ENCODE results near the gene NAP1L4. TPM values are rescaled to one million over a fixed set of nuclear protein-coding genes. Genes with fewer than 3 reads are reported as not detected.

The NAP1L4 gene
- total RNA-seq, 1 experiment from 2014 or later = 193 TPM

- no peak for DNase-seq (ENCODE audit: low read depth)
- in situ Hi-C loops (cut with HindIII; ENCODE audit: low pct_unique_long_range_greater_than_20kb, low sequenced_read_pairs) = no loop called here
Measured at GRCh38 chr11:2931420-2931746, 60.7 kb downstream of the NAP1L4 start.

GRCh38 chr11:2930704-2931419 lies 61.3 kb downstream of the NAP1L4 start:
- DNase-seq (ENCODE audit: low read depth) = peak; percentile 77
- in situ Hi-C loops (cut with HindIII; ENCODE audit: low pct_unique_long_range_greater_than_20kb, low sequenced_read_pairs) = no loop called here

GRCh38 chr11:2929950-2930703 lies 62.0 kb downstream of the NAP1L4 start:
- DNase-seq (ENCODE audit: low read depth) = peak; percentile 73
- in situ Hi-C loops (cut with HindIII; ENCODE audit: low pct_unique_long_range_greater_than_20kb, low sequenced_read_pairs) = no loop called here

GRCh38 chr11:2929531-2929949 lies 62.6 kb downstream of the NAP1L4 start:
- in situ Hi-C loops (cut with HindIII; ENCODE audit: low pct_unique_long_range_greater_than_20kb, low sequenced_read_pairs) = no loop called here
- peak; percentile 69 for DNase-seq (ENCODE audit: low read depth)

GRCh38 chr11:2928605-2929530 lies 63.3 kb downstream of the NAP1L4 start, which contains the start of gene PHLDA2:
Gene PHLDA2 (minus strand): TSS chr11:2929420. CDS start chr11:2929364, 56 bp downstream.
- DNase-seq (ENCODE audit: low read depth) = peak; percentile 63
- in situ Hi-C loops (cut with HindIII; ENCODE audit: low pct_unique_long_range_greater_than_20kb, low sequenced_read_pairs) = no loop called here

- peak; percentile 50 for DNase-seq (ENCODE audit: low read depth)
- in situ Hi-C loops (cut with HindIII; ENCODE audit: low pct_unique_long_range_greater_than_20kb, low sequenced_read_pairs) = no loop called here
Measured at GRCh38 chr11:2927851-2928604, 64.1 kb downstream of the NAP1L4 start.

- DNase-seq (ENCODE audit: low read depth) = no peak
- in situ Hi-C loops (cut with HindIII; ENCODE audit: low pct_unique_long_range_greater_than_20kb, low sequenced_read_pairs) = no loop called here
Measured at GRCh38 chr11:2927121-2927800, 64.9 kb downstream of the NAP1L4 start.

- in situ Hi-C loops (cut with HindIII; ENCODE audit: low pct_unique_long_range_greater_than_20kb, low sequenced_read_pairs) = no loop called here
- DNase-seq (ENCODE audit: low read depth) = no peak
Measured at GRCh38 chr11:2926611-2927051, 65.5 kb downstream of the NAP1L4 start.

GRCh38 chr11:2924821-2925675 lies 67.1 kb downstream of the NAP1L4 start:
- DNase-seq (ENCODE audit: low read depth) = no peak
- in situ Hi-C loops (cut with HindIII; ENCODE audit: low pct_unique_long_range_greater_than_20kb, low sequenced_read_pairs) = no loop called here

GRCh38 chr11:2924381-2924780 lies 67.7 kb downstream of the NAP1L4 start:
- in situ Hi-C loops (cut with HindIII; ENCODE audit: low pct_unique_long_range_greater_than_20kb, low sequenced_read_pairs) = no loop called here
- peak; percentile 48 for DNase-seq (ENCODE audit: low read depth)

GRCh38 chr11:2923446-2924375 lies 68.4 kb downstream of the NAP1L4 start:
- DNase-seq (ENCODE audit: low read depth) = no peak
- in situ Hi-C loops (cut with HindIII; ENCODE audit: low pct_unique_long_range_greater_than_20kb, low sequenced_read_pairs) = no loop called here

- in situ Hi-C loops (cut with HindIII; ENCODE audit: low pct_unique_long_range_greater_than_20kb, low sequenced_read_pairs) = no loop called here
Measured at GRCh38 chr11:2922655-2923054, 69.5 kb downstream of the NAP1L4 start.

GRCh38 chr11:2921742-2922493 lies 70.2 kb downstream of the NAP1L4 start:
- in situ Hi-C loops (cut with HindIII; ENCODE audit: low pct_unique_long_range_greater_than_20kb, low sequenced_read_pairs) = no loop called here
- no peak for DNase-seq (ENCODE audit: low read depth)

More at GRCh38 chr11:2922655-2923054, 69.5 kb downstream of the NAP1L4 start:
- no peak for DNase-seq (ENCODE audit: low read depth)

GRCh38 chr11:2921261-2921660 lies 70.9 kb downstream of the NAP1L4 start:
- DNase-seq (ENCODE audit: low read depth) = no peak
- in situ Hi-C loops (cut with HindIII; ENCODE audit: low pct_unique_long_range_greater_than_20kb, low sequenced_read_pairs) = no loop called here

- in situ Hi-C loops (cut with HindIII; ENCODE audit: low pct_unique_long_range_greater_than_20kb, low sequenced_read_pairs) = no loop called here
- DNase-seq (ENCODE audit: low read depth) = no peak
Measured at GRCh38 chr11:2920343-2920742, 71.8 kb downstream of the NAP1L4 start.
